Stimulated activated CD4-positive, alpha-beta T cell treated with anti-CD3 and anti-CD28 coated beads, Interleukin-2, amount 100 ng/mL, for 48 hours (primary cell): ENCODE data around the gene DLG2.

ENCODE experiments used
- DNase-seq, 2 donors: peaks; one replicate each; pipeline ENCODE4 v3.0.0-alpha.2; 2020

Gene DLG2

DNA sequence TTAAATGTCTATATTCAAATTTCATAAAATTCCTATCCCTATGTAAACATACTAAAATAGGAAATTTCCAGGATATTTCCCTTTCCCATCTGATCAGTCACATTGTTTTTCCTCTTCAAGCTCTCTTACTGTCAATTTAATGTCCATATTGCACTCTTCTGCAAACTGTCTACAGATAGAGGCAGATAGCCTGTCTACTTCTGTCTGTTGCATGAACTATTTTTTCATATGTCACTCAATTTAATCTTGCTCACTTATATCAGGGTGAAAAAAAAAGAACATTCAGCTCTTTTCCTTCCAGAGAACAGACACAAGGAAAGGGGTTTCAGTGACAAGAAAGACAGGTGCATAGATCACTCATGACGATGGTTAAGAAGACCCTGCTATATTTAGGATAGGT lies 1327.1 kb downstream of the DLG2 start:
- DNase-seq = no peak

DNA sequence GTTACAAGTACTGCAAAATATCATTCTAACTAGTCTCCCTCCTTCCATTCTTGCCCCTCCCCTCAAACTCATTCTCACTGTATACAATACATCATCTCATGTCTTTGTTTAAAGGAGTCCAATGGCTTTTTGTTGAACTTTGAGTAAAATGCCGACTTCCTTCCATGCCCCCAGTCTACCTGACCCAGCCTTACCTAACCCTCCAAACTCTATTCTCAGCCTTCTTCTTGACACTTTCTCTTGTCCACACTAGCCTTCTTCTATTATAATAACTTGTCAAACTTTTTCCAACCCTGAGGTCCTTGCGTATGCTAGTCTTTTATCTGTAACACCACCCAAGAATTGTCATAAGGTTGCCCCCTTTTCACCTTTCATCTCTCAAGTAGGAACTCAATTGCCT lies 1329.6 kb downstream of the DLG2 start:
- no peak for DNase-seq

DNA sequence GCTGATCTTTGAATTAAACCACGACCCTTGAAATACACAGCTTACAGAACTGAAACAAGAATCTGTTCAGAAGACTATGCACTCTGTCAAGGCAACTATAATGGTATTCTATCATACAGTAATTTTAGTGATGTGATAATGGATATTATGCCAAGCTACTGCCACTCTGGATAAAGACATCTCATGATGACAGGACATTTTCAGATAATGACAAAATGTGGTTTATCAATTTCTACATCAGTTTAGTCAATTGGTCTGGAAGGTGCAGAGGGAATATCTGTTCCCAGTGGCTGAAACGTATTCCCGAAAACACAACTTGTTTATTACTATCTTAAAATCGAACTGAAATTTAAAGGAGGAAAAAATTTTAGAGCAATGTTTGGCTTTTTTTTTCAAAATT lies 1331.3 kb downstream of the DLG2 start:
- DNase-seq = no peak

DNA sequence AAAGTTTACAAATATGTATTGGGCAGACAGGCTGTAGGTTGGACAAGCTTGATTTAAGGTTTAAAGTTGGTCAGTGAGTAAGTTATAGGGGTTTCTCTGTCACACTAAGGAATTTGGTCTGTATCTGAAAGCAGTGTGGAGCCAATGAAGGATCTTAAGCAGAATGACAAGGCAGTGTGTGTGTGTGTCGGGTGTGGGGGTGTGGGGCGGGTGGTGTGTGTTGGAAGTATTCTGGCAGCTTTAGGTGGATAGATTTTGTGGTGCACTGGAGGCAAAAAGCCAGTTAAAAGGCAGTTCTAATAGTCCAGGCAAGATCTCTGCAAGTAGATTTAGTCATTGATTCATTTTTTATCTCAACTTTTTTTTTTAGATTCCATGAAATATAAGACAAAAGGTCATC lies 1334.2 kb downstream of the DLG2 start:
- no peak for DNase-seq

DNA sequence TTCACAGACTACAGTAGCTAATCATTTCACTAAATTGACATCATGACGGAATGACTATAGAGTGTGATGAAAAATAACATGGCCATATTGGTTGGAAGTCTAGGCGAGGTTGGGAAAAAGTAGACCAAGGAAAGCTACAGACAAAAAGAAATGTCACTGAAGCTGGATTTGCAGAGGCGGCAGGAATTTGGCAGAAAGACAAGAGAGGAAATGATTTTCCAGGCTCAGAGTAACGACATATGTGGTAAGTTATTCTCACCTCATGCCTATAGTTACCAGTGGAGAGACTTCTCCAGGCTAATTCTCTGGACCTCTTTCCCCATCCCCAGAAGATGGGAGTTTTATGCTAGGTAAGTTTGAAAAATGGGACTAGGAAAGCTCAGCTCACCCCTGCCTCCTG lies 1335.1 kb downstream of the DLG2 start:
- DNase-seq = no peak

DNA sequence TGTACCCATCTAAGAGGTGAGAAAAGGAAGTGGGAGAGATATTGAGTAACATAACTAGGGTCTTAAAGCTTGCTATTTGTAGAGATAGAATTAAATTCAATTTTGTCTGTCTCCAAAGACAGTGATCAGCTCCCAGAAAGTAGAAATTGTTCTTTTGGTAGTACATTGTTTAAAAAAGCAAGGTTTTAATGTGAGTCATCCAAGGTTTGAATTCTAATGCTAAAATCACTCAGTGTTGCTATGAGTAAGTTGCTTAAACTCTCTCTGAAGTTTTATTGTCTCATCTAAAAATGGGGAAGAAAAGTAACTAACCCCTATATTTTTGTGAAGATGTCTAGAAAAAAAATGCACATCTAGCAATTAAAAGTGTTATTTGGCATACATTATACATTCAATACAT lies 1336.5 kb downstream of the DLG2 start:
- no peak for DNase-seq

DNA sequence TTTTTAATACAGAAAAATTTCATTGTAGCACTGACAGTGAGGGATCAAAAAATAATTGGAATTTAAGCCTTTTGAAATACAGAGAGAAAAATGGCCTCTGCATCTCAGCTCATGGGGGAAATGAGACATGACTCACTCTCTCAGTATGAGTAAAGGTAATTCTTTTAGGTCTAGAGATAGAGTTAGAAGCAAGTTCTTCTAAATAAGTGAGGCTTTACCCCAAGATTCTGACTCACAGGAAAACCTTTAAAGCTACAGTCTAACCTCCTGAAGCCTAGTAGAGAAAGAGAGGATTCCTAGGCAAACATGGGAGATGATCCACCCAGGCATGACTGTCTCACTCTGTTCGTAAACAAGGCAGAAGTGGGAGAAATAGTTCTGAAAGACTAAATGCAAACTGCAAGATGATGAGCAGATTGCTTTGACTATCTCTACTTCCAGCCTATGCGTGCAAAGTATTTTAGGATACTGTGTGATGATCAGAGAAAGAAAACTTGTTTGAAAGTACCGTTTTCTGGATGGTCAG lies 1337.7 kb downstream of the DLG2 start:
- no peak for DNase-seq

DNA sequence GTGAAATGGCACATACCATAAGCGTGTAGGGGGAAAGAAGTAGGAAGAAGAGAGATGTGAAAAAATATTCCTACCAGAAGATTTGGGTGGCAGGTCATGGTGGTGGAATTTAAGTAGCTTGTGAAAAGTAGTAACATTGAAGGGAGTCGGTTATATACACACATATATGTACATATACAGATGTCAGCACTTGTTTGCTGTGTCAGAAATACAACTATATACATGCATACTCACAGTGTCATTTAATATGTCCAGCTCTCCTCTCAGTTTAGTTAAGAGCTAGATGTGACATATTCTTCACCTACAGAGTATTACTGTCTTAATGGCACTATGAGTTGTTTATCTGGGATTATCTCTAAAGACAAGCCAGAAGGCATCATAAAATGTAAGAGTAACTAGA lies 1353.6 kb downstream of the DLG2 start:
- DNase-seq = no peak

DNA sequence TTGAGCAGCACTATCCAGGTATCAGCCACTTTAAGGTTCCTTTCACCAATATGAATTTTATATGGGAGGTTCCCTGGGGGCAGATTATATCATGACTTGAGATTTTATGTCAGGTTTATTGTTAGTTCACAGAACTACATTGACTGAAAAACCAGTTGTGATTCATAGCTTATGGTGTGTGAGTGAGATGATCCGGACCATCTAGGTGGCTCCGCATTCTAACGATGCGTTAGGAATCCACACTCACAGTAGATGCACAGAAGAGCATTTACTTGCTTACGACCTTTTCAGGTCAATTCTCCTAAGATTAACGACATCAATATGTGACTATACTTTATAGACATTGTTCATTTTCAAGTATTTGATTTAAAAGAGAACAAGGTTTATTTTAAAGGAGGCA lies 1356.7 kb downstream of the DLG2 start:
- DNase-seq = no peak

DNA sequence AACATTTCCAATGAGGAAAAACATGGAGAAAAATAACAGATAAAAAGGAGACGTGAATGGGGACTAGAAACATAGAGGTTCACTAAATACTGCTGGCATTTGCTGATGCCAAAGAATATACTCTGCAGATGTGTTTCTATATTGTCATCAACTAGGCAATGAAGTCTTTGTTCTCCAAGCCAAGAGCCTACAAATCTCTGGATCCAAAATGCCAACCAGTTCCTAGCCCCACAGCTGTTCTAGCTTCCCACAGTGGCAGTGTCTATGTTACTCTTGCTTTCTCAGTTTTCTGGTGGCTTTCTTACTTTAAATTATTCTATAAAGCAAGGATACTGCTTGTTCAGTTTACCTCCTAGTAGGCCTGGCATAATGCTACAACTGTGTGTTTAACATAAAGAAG lies 1363.1 kb downstream of the DLG2 start:
- DNase-seq = no peak

DNA sequence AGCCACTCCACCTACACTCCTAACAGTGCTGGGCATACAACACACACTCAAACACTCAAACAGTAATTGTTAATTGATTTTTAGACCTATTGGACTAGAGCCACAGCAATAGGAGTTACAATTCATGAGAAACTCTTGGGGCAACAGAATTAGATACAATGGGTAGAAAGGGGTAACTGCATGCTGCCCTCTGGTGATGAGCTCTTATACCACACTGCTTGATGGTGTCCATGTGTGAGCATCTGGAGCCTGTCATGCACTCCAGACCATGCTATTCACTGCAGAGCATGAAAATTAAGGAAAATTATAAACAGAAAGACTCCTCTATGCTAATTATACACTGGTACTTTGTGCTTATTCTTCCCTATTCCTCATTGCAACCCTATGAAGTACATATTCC lies 1365.4 kb downstream of the DLG2 start:
- no peak for DNase-seq

DNA sequence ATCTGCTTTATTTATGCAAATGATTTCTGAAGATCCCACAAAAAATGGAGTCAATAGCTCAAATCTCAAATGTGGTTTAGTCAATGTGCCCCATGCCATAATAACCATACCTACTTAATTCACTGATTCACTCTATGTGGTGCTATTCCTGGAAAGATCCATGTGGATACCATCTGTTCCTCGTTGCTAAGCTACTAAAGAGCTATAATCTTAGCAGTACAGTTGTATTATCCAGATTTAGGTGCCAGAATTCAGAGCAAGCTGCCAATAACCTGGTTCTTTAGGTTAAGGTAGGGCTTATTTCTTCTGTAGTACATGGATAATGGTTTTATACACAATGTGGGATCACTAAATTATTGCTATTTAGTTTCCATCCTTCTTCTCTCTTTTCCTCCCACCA lies 1366.3 kb downstream of the DLG2 start:
- DNase-seq = no peak

DNA sequence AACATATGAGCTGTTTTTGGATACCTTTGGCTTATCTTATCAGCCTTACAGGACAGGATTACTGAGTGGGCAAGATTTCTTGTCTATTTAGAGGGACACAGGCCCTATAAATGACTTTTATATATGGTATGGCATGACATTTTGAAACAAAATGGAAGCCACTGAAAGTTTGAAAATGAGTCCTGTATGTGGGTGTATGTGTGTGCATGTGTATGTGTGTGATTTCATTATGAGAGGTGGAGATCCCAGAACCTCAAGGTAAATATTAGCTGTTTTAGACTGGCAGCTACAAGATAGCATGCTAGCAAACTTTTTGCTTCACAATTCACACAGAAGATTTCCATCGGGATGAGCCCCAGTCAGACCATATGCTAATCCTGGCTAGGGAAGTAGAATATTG lies 1370.5 kb downstream of the DLG2 start:
- DNase-seq = no peak

DNA sequence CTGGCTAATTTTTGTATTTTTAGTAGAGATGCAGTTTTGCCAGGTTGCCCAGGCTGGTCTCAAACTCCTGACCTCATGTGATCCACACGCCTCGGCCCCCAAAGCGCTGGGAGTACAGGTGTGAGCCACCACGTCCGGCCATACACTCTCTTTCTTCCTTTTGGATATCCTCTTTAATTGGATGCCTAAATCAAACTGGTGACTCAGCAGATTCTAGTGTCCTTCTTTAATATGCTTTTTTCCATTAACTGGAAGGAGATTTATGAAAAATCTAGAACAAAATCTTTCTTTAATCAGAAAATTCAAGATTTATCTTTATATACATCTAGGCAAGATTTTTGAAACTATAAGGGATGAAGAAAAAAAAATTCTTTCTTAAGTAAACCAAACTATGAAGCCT lies 1371.7 kb downstream of the DLG2 start:
- no peak for DNase-seq

DNA sequence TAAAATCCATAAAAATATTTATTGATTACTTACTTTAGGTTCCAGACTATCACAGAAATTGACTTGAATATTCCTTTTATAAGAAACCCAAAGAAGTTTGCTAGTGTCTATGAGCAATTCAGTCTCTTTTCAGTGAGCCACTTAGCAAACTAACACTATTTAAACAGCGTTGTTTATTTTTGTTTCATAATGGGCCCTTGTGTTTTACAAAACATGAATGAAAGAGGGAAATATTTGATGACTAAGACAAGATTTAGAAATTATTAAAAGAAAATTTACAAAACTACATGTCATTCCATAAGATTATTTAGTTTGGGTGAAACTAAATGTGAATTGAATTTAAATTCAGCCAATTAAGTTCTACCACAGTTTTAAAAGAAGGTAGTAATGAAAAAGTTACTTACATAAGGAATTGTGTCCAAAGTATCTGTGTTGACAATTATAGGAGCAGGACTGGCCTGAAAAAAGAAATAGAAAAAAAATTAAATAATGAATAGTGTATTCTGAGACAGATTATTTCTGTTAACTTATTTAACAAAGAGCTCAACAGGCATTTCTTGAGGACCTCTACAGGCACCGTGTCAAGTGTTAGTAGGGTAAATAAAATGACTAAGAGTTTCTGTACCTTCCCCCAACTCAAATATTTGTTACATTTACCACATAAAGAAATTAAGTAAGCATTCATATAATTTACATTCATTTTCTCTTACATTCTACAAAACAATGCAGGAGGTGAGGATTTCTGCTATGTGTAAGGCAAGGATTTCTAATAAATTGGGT lies 1376.1 kb downstream of the DLG2 start:
- no peak for DNase-seq

DNA sequence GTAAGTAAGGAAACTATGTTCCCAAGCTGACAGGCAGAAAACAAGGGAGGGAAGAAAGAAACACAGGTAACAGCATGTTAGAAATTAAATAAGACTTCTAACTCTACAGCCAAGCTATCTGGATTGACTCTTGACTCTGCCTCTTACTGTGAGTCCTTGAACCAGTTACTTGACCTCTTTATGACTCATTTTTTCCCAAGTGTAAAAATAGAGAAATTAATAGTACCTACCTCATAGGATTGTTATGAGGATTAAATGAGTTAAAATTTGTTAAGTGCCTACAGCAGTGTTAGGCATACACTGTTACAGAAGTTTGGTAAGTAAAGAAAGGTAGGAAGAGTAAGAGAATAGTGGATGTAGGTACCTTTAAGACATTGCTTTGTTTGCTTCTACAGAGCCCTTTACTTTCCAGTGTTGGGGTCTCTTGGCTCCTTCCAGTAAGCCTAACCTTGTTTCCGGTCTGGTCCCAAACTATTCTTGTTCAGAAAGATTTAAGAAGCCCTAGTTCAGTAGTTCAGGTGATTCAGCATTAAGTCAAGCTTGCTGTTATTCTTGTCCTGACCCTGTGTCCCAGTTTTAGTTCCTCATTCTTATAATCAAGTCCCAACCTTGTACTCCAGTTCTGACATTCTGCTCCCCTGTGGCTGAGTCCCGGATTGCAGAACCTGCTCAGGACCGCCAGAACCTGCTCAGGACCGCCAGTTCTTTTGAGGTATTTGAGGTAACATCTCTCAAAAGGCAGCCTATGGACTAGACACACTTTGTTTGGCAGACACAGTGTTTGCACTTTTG lies 1377.6 kb downstream of the DLG2 start:
- DNase-seq = no peak

DNA sequence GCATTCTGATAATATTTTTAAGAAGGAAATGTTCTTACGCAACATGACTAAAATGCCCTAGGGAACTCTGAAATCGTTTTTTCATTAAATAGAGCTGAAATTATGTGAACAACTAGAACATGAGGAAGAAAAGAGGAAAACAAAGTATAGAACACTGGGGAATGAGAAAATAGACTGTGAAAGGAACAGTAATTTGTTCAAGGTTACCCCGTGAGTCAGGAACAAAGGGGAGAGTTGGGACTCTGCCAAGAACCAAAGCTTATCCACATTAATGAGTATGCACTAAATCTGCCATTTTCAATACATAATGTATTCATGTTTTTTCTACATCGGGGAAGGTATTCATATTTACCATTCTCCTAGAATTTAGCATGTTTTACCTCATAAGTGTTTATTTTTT lies 1379.2 kb downstream of the DLG2 start:
- DNase-seq = no peak

DNA sequence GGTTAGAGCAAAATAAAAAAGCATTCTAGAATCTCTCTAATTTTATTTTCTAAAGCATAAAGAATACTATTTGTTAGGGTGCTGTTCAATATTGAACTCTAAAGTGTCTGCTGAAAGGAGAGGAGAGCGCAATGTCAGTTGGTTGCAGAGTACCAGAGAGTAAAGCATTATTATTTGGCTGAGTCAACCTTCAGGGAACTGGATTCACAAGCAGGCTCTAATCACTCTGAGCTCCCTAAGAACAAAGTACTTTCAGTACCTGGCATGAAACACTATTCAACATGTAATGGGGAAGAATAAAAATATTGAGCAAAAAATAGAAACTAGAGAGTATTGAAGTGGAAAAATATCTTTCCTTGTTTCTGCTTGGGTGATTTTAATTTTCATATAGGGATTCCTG lies 1380.0 kb downstream of the DLG2 start:
- no peak for DNase-seq

DNA sequence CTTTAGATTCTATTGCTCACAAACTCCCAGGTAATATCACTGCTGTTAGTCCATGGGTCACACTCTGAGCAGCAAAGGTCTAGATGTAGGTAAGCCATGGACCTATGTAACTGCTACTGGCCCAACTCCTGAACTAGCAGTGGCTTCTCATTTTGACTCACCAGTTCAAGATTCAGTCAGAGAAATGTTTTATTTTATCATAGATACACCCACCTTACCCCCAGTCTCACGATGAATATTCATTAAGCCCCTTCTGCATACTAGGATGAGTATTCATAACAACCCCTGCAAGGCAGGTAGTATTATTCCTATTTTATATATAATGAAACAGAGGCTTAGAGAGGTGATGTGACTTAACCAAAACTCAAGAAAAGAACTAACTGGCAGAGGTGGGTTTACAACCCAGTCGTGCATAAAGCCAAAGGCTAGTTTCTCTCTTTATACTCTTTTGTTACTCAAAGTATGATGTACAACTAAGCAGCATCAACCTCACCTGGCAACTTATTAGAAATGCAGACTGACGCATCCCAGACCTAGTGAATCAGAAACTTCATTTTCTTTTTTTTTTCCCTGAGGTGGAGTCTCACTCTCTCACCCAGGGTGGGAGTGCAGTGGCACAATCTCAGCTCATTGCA lies 1383.4 kb downstream of the DLG2 start:
- no peak for DNase-seq

DNA sequence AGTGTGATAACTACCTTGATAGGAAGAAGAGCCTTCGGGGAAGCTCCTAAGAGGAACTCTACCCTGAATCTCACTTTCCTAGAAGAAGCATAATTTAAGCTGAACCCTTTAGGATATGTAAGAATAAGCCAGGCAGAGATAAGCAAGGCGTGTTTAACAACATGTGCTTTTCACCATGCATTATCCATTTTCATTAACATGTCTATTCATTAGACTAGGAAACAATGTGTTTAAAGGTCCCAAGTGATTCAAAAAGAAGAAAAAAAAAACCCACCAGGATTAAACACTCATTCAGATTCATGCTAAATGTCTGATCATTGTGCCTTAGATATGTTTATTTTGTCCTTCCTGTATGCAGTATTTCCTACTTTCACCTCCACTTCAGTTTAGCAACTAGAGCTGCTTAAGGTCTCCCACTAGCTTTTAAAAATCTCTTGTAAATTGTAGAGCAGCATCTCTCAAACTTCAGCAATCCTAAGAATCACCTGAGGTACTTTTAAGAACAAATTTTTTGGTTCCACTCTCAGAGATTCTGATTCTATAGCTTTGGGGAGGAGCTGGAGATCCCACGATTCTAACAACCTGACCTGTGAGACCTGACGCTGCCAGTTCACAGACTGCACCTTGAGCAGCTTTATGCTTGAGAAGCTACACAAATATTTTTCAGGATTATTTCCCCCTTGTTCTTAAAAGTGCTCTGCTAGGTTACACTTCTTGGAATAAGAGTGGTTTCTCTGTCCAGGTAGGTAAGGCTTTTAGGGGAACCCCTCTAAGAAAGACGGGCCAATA lies 1385.6 kb downstream of the DLG2 start:
- no peak for DNase-seq

DNA sequence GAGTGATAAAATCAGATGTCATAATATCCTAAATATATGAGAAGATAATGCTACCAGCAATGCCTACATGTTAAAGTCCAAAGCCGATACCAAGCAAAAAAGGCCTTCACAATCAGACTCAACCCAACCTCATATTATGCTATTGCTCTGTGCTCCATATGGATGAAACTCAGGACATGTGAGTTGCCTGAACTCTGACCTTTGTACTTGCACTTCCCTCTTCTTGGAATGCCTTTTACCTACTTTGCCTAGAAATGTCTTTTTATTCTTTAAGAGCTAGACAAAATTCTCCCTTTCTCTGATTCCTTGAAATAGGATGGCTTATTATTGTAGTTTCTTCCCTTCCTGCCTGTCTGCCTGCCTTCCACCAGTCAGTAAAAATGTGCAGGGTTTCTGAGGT lies 1386.3 kb downstream of the DLG2 start:
- no peak for DNase-seq

DNA sequence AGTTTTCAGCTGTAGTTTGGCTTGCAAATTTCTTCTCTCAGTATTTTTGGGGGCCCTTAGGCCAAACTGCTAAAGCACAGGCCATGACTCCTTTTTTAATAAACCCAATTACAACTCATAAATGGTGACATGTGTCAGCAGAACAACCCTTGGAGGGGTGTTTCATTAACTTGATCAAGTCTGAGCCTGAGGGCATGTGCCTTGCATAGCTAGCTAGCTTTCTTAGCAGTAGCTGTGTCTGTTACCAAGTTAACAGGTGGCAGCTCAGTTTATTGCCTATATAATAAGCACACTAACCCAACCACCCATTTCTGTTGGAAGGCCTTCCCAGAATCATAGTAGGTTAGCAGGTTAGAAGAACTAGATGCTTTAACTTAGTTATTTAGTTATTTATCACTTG lies 1390.7 kb downstream of the DLG2 start:
- DNase-seq = no peak
